HEK293 (cell line): ENCODE results near the gene PIEZO1.
A peak's percentile ranks its signal among the peaks of the same experiment; 100 is the strongest.

Experiments
- AEBP2 ChIP-seq: fragments of 450-650 bp; formaldehyde crosslinking; IDR thresholded peaks from 2 replicates; pipeline ENCODE4 v1.5.1; 2016; ENCODE audit warnings: missing biosample characterization, missing genetic modification characterization, borderline replicate concordance
- CTCF ChIP-seq: fragments of 450-650 bp; formaldehyde crosslinking; IDR thresholded peaks from 2 replicates; pipeline ENCODE4 v1.5.1; 2016; ENCODE audit warnings: missing biosample characterization, missing genetic modification characterization
- GLI2 ChIP-seq: fragments of 450-650 bp; formaldehyde crosslinking; IDR thresholded peaks from 2 replicates; pipeline ENCODE4; 2017; ENCODE audit warnings: missing biosample characterization, missing genetic modification characterization, low read depth, borderline replicate concordance
- GLI4 ChIP-seq: fragments of 450-650 bp; formaldehyde crosslinking; IDR thresholded peaks from 2 replicates; pipeline ENCODE4 v1.5.1; 2016; ENCODE audit warnings: missing biosample characterization, missing genetic modification characterization
- HIC1 ChIP-seq: fragments of 450-650 bp; formaldehyde crosslinking; IDR thresholded peaks from 2 replicates; pipeline ENCODE4 v1.5.1; 2016; ENCODE audit warnings: missing biosample characterization, missing genetic modification characterization
- HOXA7 ChIP-seq: sonication (generic); formaldehyde crosslinking; IDR thresholded peaks from 2 replicates; pipeline ENCODE4 v1.8.1; 2022; ENCODE audit warnings: missing genetic modification reagents, borderline replicate concordance
- HOXD13 ChIP-seq: sonication (generic); formaldehyde crosslinking; IDR thresholded peaks from 2 replicates; pipeline ENCODE4 v1.8.0; 2022; ENCODE audit warnings: missing genetic modification reagents, borderline replicate concordance
- KLF9 ChIP-seq: fragments of 450-650 bp; formaldehyde crosslinking; IDR thresholded peaks from 2 replicates; pipeline ENCODE4 v1.5.1; 2016; ENCODE audit warnings: missing biosample characterization, missing genetic modification characterization, low read depth
- MYNN ChIP-seq: fragments of 450-650 bp; formaldehyde crosslinking; IDR thresholded peaks from 2 replicates; pipeline ENCODE4 v1.5.1; 2016; ENCODE audit warnings: missing biosample characterization, missing genetic modification characterization, borderline replicate concordance
- MZF1 ChIP-seq: fragments of 450-650 bp; formaldehyde crosslinking; IDR thresholded peaks from 2 replicates; pipeline ENCODE4 v1.5.1; 2017; ENCODE audit warnings: missing biosample characterization, missing genetic modification characterization, borderline replicate concordance
- SP2 ChIP-seq: fragments of 450-650 bp; formaldehyde crosslinking; IDR thresholded peaks from 2 replicates; pipeline ENCODE4 v1.5.1; 2016; ENCODE audit warnings: missing biosample characterization, missing genetic modification characterization
- ZBTB10 ChIP-seq: fragments of 450-650 bp; formaldehyde crosslinking; IDR thresholded peaks from 2 replicates; pipeline ENCODE4 v1.5.1; 2016; ENCODE audit warnings: missing biosample characterization, missing genetic modification characterization
- ZBTB11 ChIP-seq: fragments of 450-650 bp; formaldehyde crosslinking; conservative IDR thresholded peaks from 2 replicates; pipeline ENCODE4 v1.5.1; 2016; ENCODE audit warnings: low read depth, missing biosample characterization, missing genetic modification characterization
- ZBTB21 ChIP-seq: fragments of 450-650 bp; formaldehyde crosslinking; IDR thresholded peaks from 2 replicates; pipeline ENCODE4 v1.5.1; 2017; ENCODE audit warnings: missing biosample characterization, missing genetic modification characterization
- ZBTB7A ChIP-seq: fragments of 450-650 bp; formaldehyde crosslinking; IDR thresholded peaks from 2 replicates; pipeline ENCODE4 v1.5.1; 2016; ENCODE audit warnings: low read depth, missing biosample characterization, missing genetic modification characterization
- ZFP3 ChIP-seq: fragments of 450-650 bp; formaldehyde crosslinking; IDR thresholded peaks from 2 replicates; pipeline ENCODE4 v1.5.1; 2016; ENCODE audit warnings: low read depth, missing biosample characterization, missing genetic modification characterization
- ZFP41 ChIP-seq: fragments of 450-650 bp; formaldehyde crosslinking; IDR thresholded peaks from 2 replicates; pipeline ENCODE4 v1.5.1; 2016; ENCODE audit warnings: missing biosample characterization, missing genetic modification characterization, borderline replicate concordance
- ZNF121 ChIP-seq: fragments of 450-650 bp; formaldehyde crosslinking; IDR thresholded peaks from 2 replicates; pipeline ENCODE4 v1.5.1; 2016; ENCODE audit warnings: missing biosample characterization, missing genetic modification characterization
- ZNF16 ChIP-seq: fragments of 450-650 bp; formaldehyde crosslinking; IDR thresholded peaks from 2 replicates; pipeline ENCODE4 v1.5.1; 2016; ENCODE audit warnings: low read depth, missing biosample characterization, missing genetic modification characterization
- ZNF239 ChIP-seq: fragments of 450-650 bp; formaldehyde crosslinking; IDR thresholded peaks from 2 replicates; pipeline ENCODE4 v1.5.1; 2016; ENCODE audit warnings: missing biosample characterization, missing genetic modification characterization
- ZNF311 ChIP-seq: fragments of 450-650 bp; formaldehyde crosslinking; IDR thresholded peaks from 2 replicates; pipeline ENCODE4 v1.5.1; 2017; ENCODE audit warnings: missing biosample characterization, missing genetic modification characterization, borderline replicate concordance
- ZNF416 ChIP-seq: fragments of 450-650 bp; formaldehyde crosslinking; IDR thresholded peaks from 2 replicates; pipeline ENCODE4 v1.5.1; 2016; ENCODE audit warnings: missing biosample characterization, missing genetic modification characterization
- ZNF501 ChIP-seq: fragments of 450-650 bp; formaldehyde crosslinking; IDR thresholded peaks from 2 replicates; pipeline ENCODE4 v1.5.1; 2016; ENCODE audit warnings: missing biosample characterization, missing genetic modification characterization
- ZNF670 ChIP-seq: fragments of 450-650 bp; formaldehyde crosslinking; IDR thresholded peaks from 2 replicates; pipeline ENCODE4 v1.5.1; 2016; ENCODE audit warnings: missing biosample characterization, missing genetic modification characterization, low read depth
- ZNF768 ChIP-seq: fragments of 450-650 bp; formaldehyde crosslinking; IDR thresholded peaks from 2 replicates; pipeline ENCODE4 v1.5.1; 2018; ENCODE audit warnings: missing biosample characterization, mild to moderate bottlenecking, missing genetic modification characterization
- ZNF785 ChIP-seq: fragments of 450-650 bp; formaldehyde crosslinking; IDR thresholded peaks from 2 replicates; pipeline ENCODE4 v1.5.1; 2016; ENCODE audit warnings: missing biosample characterization, missing genetic modification characterization
- ZSCAN16 ChIP-seq: fragments of 450-650 bp; formaldehyde crosslinking; IDR thresholded peaks from 2 replicates; pipeline ENCODE4 v1.5.1; 2016; ENCODE audit warnings: missing biosample characterization, missing genetic modification characterization

The PIEZO1 gene

GRCh38 chr16:88811769-88812512, 26.9 kb upstream of the PIEZO1 start, which contains the start of gene APRT (continued):
- TF ChIP-seq ZNF768 (tag by site-specific recombination) (peak; percentile 10; the same call in 1 of the 2 replicates), ZNF16 (tag by site-specific recombination) (no peak), HOXD13 (no peak), ZNF785 (peak; percentile 83; the same call in 1 of the 2 replicates), HIC1 (tag by site-specific recombination) (peak; percentile 52), GLI2 (no peak), GLI4 (tag by site-specific recombination) (no peak), CTCF (tag by site-specific recombination) (peak; percentile 44), AEBP2 (tag by site-specific recombination) (no peak), ZSCAN16 (tag by site-specific recombination) (no peak), ZNF416 (tag by site-specific recombination) (no peak), MYNN (no peak), ZBTB11 (peak; percentile 48; the same call in 1 of the 2 replicates), ZFP3 (tag by site-specific recombination) (no peak), ZNF670 (tag by site-specific recombination) (no peak), ZBTB10 (tag by site-specific recombination) (no peak; the same call in 1 of the 2 replicates), ZNF311 (tag by site-specific recombination) (0 out of 2 replicates have a peak, but pooled peaks have one; percentile 52), SP2 (peak; percentile 63), ZNF121 (tag by site-specific recombination) (peak; percentile 41; the same call in 1 of the 2 replicates), HOXA7 (CRISPR knock-in tag) (no peak), KLF9 (peak; percentile 86), MZF1 (peak; percentile 63; the same call in 1 of the 2 replicates), ZFP41 (tag by site-specific recombination) (no peak), ZBTB7A (no peak), ZNF501 (tag by site-specific recombination) (peak; percentile 32; the same call in 1 of the 2 replicates), ZNF239 (tag by site-specific recombination) (no peak), ZBTB21 (0 out of 2 replicates have a peak, but pooled peaks have one; percentile 41)
